Measurements from ENCODE around the gene ADAM19.

The ADAM19 gene

DNA sequence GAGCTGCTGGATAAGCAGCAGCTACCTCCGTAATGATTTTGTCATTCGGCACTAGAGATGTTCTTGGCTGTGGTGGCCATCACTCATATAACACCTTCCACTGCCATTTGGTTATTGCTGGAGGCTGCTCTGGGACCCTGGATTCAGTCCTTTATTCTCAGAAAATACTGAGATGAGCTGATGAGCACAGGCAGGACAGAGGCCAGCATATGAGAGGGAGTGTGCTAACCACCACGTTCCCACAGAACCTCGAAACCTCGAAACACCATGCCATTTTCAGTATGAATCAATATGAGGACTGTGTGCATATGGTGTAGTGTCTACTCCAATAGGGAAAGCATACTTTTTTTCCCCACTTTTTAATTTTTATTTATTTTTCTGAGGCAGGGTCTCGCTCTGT lies 56.6 kb downstream of the ADAM19 start:
- DNase-seq (ENCODE audit: low read depth, low spot score): no peak

DNA sequence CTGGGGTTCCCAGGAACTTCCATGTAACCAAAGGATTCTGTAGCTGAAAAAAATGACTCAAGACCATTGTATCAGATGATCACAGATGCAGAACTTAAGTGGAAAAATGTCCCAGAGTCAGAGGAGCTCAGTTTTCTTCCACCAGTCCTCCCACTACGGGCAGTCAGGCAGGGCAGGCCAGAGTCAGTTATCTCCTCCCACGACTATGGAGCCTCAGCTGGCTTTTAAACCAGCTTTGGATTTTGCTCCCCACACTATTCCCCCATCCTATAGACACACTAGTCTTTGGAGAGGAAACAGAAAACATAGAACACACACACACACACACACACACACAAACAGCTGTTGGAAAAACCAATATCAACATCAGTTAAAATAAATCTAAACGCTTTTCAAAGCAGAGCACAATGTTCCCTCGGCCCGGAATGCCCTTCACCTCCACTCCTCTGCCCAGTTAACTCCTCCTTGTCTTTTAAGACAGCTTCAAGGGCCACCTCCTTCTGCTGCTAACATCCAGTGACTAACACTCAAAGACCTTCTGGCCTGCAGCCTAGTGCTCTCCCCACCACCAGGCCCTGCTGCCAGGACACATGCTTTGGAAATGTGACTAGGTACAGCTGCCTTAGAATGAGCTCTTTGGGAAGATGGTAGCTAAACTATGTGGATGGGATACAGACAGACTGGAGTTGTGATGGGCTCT lies 58.8 kb downstream of the ADAM19 start:
- DNase-seq (ENCODE audit: low read depth, low spot score): peak; percentile 26

DNA sequence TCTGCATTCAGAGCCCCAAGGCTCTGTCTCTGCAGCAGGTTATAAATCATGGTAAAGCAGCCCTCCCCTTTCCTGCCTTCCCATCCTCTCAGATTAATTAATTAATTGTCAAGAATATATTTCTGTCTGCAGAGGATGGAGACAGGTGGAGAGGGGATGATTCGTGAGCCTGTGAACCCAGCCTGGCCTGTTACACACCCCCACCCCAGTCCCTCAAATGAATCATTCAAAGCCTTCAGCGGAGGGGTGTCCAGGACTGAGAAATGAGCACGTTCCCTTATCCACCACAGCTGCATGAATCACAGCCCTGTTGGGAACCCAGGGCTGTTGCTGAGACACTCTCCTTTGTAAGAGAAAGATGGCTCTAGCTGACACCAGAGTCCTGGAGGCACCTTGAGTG lies 59.6 kb downstream of the ADAM19 start:
- DNase-seq (ENCODE audit: low read depth, low spot score): no peak

DNA sequence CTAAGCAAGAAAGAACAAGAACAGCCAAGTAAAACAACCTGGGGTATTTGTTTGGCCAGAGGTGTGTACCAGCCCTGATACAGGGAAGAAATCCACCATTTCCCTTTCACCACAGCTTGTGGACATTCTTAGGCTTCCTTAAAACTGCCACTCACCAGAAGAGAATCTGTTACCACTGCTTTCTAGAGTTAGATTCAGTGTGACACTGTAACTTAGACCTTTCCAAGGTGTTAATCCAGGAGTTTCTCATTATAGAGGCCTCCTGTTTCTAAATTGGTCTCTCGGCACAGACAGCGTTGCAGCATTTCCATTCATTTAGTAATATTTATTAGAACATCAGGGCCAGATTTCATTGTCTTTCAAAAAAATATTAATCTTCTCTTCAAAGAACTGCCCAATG lies 60.6 kb downstream of the ADAM19 start:
- DNase-seq (ENCODE audit: low read depth, low spot score): no peak

DNA sequence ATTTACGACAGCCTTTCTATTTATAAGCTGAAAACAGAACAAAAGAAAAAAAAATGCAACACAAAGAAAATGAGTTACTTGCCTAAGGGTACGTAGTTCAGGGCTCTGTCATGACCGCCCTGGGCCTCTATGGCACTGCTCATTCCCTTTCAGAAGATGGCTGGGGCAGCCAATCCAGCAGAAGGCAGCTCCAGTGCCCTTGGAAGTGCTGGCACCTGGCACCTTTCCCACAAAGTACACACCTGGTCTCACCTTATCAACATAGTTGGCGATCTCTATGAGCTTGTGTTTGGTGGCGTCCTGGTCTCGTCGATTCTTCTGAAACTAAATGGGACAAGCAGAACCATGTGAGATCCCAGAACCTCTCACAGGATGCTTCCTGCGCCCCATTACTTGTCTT lies 62.4 kb downstream of the ADAM19 start:
- DNase-seq (ENCODE audit: low read depth, low spot score): no peak

DNA sequence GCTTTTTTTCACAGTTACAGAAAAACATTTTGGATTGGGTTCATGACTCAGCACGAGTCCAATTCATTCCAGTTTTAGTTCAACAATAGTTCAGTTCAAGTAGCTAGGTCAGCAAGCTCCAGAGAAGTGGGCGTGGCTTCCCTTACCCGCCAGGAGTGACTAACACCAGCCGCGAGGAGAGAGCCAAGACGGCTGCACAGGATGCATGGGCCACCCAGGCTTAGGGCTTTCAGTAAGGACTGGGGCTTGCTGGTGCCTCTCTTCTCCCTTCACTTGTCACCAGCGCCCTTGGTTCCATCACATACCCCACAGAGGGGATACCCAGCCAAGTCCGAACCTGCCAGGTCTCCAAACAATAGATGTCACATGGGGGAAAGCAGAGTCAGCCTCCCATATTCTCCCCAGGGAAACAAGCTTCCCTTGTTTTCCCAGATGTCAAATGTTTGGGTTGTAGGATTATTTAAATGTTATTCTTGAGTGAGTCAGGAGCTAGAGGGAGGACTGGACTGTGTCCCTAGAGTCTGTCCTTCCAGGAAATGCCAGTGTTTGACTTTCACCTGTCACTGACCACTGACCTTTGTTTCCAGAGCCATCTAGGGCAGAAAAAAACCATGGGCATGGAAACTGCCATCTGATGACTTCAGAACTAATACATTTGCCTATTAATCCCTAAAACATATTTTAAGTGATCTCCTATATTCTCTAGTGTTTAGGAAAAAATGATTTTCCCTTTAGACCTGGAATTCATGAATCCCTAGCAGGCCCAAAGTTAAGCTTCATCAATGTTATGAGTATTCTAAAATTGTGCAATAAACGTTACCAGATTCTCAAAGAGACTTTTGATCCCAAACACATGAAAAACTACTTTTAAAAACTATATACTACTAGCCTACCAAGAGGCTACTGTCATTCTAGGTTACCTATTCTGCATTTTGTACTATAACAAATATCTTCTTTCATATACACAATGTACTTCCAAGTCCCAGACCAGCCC lies 63.6 kb downstream of the ADAM19 start:
- DNase-seq (ENCODE audit: low read depth, low spot score): peak; percentile 96

DNA sequence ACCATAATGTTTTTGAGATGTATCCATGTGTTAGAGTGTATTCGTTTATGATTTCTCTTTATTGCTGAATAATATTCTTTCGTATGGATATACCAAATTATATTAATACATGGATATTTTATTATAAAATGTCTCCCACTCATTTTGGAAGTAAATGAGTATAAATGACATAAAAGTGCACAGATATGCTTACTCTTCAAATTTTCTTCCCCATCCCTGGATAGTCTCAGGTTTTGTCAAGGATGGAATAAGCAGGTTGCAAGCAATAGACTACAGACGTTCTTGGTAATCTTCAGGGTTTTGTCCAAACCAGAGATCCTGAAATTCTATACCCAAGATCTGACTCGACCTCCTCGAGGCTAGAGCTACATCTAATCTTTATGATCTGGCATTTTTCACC lies 64.9 kb downstream of the ADAM19 start:
- no peak for DNase-seq (ENCODE audit: low read depth, low spot score)

DNA sequence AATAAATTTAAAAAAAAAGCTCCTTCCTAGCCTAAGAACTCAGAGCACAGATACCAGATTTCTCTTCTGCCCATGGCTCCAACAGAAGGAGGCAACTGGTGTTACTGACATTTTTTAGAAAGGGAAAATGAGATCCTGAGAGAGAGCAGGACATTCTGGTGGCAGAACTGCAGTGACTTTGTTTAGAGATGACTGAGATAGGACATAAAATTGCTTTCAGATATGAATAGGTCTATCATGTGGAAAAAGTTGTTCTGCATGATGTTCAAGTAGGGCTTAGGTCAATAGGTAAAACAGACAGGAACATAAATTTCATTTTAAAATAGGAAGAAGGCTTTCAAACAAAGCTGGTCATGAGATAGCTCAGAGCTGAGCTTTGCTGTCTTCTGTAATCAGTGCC lies 66.0 kb downstream of the ADAM19 start:
- DNase-seq (ENCODE audit: low read depth, low spot score): no peak

DNA sequence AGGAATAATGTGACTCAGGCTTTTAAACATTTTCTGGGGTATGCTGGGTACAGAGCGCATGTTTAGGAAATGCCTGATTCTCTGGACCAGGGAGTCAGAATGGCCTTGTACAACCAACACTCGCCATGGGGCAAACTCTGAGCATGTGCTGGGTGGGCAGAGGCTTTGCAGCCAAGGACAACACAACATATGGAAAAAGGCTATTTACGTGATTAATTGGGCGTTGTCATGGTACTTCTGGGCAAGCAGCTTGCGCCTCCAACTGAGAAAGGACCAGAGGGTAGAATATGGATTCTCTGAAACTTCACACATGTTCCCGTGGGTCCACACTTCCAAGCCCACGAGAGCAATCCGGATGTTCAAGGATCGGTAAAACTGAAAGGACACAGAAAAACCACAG lies 66.5 kb downstream of the ADAM19 start:
- DNase-seq (ENCODE audit: low read depth, low spot score): no peak

DNA sequence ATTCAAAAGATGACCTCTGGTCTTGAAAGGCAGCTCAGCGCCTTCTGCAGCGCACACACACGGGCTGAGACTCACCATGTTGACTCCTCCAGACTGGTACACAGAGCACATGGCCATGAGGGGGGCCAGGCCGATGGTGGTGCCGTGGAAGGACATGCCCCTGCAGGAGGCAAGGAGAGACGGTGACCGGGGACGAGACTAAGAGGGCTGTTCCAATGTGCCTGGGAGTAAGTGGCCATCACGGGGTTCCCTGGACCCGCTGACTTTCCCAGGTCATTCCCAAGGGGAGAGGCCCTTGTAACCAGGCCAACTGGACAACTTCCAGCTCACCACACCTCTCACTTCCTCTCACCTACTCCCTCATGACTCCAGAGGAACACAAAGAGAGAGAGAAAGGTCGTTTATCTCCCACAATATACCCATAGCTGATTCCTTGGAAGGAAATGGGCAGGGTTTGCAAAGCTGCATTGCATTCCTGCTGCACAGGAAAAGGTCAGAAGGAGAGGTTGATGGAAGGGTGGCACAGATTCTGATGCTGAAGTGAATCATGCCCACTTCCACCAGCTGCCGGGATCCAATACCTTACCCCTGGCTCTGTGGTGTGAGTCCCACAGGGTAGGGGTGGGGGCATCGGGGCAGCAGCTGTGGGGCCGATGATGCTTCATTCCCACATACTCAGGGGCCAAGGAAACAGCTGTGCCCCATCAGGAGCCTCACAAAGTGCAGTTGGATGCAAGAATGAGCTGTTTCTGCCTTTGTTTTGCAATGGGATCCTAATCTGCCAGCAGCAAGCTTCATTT lies 68.4 kb downstream of the ADAM19 start:
- peak; percentile 37 for DNase-seq (ENCODE audit: low read depth, low spot score)

DNA sequence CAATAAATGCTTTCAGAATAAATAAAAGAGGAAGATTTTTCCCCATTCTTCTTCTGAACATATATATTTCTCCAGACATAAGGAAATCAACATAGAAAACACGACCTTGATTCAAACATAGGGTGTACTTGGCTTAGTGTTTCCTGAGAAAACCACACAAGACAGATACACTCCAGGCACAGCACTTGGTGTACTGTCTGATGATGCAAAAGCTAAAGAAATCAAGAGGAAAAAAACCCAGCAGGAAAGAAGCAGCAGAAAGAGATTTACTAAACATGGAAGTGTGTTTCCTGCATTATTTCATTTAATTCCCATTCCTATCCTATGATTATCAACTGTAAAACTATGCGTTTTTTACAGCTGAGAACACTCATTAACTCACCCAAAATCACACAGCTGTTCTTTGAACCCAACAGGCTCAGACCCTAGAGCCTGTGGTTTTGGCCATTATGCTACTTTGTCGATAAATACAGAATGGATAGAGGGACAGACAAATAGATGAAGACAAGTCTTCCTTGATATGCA lies 69.4 kb downstream of the ADAM19 start:
- no peak for DNase-seq (ENCODE audit: low read depth, low spot score)

DNA sequence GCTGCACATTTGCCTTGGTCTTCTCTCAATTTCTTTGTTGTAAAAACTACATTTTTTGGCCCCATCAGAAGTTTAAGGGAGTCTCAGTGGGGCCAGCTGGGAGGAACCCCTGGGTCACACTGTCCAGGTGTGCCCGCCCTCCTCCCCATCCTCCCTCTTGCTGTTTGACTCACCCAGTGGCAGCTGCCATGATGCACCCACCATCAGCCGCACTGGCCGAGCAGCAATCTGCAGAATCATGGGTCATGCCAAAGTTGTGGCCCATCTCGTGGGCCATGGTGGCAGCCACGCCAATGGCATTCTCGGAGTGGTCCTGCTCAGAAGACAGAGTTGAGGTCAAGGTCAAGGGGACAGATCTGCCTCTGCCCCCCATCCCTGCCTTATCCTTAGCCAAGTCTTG lies 70.1 kb downstream of the ADAM19 start:
- DNase-seq (ENCODE audit: low read depth, low spot score): no peak

DNA sequence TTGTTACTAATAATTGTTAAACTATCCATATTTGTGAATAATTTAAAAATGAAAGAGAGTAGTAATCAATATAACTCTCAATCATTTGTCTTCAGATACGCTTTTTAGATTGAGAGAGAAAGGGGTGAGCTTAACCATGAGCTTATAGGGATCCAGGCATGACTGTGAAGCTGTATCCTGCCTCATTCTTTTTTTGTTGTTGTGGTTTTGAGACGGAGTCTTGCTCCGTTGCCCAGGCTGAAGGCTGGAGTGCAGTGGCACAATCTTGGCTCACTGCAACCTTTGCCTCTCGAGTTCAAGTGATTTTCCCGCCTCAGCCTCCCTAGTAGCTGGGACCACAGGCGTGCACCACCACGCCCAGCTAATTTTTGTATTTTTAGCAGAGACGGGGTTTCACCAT lies 71.5 kb downstream of the ADAM19 start:
- DNase-seq (ENCODE audit: low read depth, low spot score): no peak

DNA sequence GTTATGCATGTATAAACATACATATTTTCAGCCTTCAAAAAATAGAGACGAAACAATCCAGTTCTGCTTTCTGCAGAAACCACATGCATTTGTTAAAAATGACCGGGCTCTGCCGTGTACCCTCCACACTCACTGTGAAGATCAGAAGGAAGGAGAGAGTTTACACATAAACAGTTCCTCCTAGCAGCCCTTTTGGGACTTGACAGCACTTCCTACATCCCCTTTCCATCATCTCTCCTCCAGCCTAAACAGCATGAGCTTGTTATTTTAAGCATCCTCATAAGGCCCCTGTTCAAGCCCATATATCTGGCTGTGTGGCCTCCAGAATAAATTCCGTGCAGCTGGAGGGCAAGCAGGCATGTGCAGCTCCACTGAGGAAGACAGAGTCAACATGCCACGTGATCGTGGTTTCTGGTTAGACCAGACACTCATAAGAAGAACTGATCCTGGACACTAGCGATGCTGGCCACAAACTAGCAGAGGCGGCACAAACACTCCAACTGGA lies 73.4 kb downstream of the ADAM19 start:
- no peak for DNase-seq (ENCODE audit: low read depth, low spot score)

DNA sequence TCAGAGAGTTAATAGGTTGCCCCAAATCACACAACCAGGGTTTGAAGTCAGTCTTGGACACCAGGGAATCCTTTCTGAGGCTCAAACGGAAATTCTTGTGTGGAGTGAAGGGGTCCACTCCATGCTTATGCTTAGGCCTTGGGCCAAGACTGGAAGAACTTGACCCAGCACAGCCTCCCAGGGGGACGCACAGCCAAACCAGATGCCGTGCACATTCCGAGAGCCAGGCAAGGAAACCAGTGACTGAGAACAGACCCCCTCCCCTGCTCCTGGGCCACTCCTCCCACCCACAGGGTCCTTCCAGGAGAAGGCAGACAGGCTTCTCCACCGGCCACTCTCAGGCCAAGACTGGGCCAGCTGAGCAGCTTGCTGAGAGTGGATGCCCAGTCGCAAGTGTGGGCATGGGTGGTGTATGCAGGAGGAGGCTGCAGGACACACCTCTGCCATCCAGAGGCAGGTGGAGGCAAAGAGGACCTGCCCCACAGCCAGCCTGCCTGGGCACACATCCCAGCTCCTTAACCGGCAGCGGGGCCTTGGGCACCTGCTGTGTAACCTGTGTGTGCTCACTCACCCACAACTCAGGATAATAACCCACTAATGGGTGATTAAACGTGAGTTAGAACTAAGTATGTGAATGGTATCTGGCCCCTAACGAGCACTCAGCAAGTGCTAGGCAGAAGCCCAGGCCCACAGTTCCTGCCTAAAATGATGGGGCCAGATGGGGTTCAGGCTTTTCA lies 77.5 kb downstream of the ADAM19 start:
- DNase-seq (ENCODE audit: low read depth, low spot score): no peak

DNA sequence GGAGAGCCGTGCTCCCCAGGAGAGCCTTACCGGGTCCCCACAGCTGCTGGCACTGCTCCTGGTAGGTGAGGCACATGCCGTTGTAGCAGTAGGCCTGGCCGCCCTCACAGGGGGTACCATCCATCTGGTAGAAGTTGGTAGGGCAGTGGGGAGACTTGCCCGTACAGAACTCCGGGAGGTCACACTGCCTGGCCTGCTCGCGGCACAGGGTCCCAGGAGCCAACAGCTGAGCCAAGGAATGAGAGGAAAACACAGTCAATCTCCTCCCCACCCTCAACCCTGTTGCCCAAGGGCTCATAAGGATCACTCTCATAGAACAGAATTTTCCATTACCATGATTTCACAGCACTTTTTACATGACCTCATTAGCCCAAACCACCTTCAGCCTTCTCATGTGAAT lies 78.7 kb downstream of the ADAM19 start:
- DNase-seq (ENCODE audit: low read depth, low spot score): no peak

DNA sequence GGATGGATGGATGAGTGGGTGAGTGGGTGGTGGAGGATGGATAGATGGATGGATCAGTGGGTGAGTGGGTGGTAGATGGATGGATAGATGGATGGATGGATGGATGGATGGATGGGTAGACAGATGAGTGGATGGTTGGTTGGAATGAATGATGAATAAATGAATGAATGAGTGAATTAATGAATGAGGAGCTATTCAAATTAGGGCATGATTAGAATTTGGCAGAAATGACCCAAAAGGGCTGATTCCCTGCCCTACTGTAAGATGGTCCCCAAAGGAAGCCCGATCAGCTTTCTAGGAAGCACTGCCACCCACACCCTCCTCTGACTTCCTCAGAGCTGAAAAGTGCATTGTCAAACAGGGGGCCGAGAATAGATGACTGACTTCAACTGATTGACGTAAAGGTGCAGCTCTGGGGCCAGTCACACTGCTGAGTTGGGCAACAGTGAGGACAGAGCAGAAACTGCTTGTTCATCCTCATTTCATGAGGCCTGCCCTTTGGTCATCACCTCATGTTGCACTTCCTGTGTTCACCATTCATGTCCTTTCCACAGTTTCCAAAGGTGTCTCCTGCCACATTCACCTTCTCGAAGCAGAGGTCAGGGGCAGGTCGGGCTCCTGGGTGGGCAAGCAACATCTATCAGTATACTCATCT lies 81.3 kb downstream of the ADAM19 start:
- no peak for DNase-seq (ENCODE audit: low read depth, low spot score)

DNA sequence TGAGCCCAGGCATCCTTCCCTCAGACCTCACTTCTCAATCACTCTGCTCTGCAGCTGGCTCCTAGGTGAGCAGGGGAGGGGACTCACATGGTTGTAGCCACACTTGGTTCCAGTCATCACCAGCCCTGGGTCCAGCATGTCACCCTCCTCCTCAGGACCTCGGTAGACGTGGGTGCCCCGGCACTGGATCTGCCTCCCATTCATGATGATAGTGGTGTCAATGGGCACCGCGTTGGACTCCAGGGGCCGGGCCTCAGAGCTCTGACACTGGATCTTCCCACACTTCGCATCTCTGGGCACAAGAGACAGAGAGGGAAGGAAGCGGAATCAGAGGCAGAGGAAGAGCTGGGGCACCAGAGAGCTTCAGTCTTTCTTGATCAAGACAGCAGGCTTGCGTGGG lies 82.7 kb downstream of the ADAM19 start:
- no peak for DNase-seq (ENCODE audit: low read depth, low spot score)

DNA sequence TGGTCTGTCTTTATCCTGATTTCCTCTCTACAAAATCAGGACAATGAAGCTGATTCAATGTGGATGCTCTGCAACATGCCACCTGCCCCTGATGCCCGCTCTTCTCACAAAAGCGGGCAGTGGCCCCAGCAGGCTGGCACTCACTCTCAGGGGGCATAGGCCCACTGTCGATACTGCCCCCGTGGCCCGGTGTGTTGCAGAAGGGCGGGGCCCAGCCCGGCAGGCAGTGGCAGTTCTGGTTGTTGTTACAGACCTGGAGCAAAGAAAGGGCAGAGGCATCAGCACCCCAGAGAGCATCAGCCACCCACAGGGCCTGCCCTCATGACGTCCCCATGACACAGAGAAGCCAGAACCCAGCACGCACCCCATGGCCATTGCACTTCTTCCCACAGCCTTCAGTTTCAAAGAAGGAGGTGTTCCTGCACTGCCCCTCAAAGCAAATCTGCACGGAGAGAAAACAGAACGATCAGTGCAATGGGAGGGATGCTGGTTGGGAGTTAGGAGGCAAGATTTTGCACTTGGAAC lies 84.0 kb downstream of the ADAM19 start:
- DNase-seq (ENCODE audit: low read depth, low spot score): no peak

DNA sequence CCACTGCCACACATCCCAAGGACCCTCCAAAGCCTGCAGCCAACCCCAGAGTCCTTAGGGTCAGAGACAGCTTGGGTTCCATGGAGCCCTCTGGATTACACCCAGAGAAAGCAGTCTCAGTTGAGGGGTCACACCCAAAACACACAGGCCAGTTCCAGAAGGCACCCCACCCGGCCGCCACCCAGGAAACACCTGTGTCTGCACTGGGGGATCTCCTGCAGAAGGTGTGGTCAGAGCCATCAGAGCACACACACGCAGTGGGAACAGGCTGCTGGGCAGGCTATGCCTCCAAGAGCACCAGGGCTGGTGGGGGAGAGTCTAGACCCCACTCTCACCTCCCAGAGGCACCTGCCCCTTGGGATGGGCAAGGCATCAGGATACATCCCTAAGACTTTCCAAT lies 88.2 kb downstream of the ADAM19 start:
- no peak for DNase-seq (ENCODE audit: low read depth, low spot score)
